ENCODE results near the gene ATF6.

GRCh38 chr1:161792740-161793139, 26.6 kb downstream of the ATF6 start:
- TF ChIP-seq POLR2A (IDR thresholded peaks at IDR 0.05) (no peak), CTCF (IDR thresholded peaks at IDR 0.05) (peak in 2 of 3 experiments; percentile 23 to 63), POLR2AphosphoS5 (IDR thresholded peaks at IDR 0.05; ENCODE audit: insufficient read depth in 1 of 2, low read depth in 1 of 2) (no peak)
